Kidney (tissue), 14 donors: ENCODE measurements around the gene LRIT2. TPM values are rescaled to one million over a fixed set of nuclear protein-coding genes. Genes with fewer than 3 reads are reported as not detected.

Source experiments
- DNase-seq, 5 donors: peaks; one replicate each; pipeline ENCODE4 v3.0.0-alpha.2; 2013 to 2020
- FAIRE-seq: peaks from 2 replicates; lab custom pipeline; 2012; peaks lifted over from hg19 to GRCh38; lab: Jason Lieb, UNC
- H3K27ac ChIP-seq, 2 donors: one replicate each; pipeline ENCODE4 v1.7.0; 2013; ENCODE audit warnings: low read depth in 2 of 2, low read length in 2 of 2, inconsistent platforms in 1 of 2
- H3K27me3 ChIP-seq: one replicate; pipeline ENCODE4 v1.7.1; 2013; ENCODE audit warnings: low read length, inconsistent platforms; ENCODE audit not compliant: control insufficient read depth, insufficient read depth
- H3K36me3 ChIP-seq, 3 donors: one replicate each; pipeline versions ENCODE4 v1.7.0 to v1.7.1; 2013; ENCODE audit warnings: low read length in 3 of 3, control low read depth in 1 of 3, inconsistent platforms in 1 of 3; ENCODE audit not compliant: insufficient read depth in 3 of 3, control insufficient read depth in 2 of 3
- H3K4me1 ChIP-seq, 3 donors: one replicate each; pipeline versions ENCODE4 v1.7.0 to v1.7.1; 2013; ENCODE audit warnings: low read length in 3 of 3, inconsistent platforms in 1 of 3, low read depth in 1 of 3; ENCODE audit not compliant: control insufficient read depth in 2 of 3, insufficient read depth in 2 of 3
- H3K4me3 ChIP-seq, 3 donors: one replicate each; pipeline versions ENCODE4 v1.7.0 to v1.8.1; 2013; ENCODE audit warnings: low read length in 3 of 3, control low read depth in 1 of 3, inconsistent platforms in 1 of 3
- H3K9ac ChIP-seq, 3 donors: one replicate each; pipeline versions ENCODE4 v1.7.0 to v1.7.1; 2013; ENCODE audit warnings: low read length in 3 of 3, control low read depth in 1 of 3, inconsistent platforms in 1 of 3
- H3K9me3 ChIP-seq, 3 donors: one replicate each; pipeline versions ENCODE4 v1.7.0 to v1.7.1; 2013; ENCODE audit warnings: low read length in 3 of 3, control low read depth in 1 of 3, inconsistent platforms in 1 of 3; ENCODE audit not compliant: control insufficient read depth in 2 of 3, insufficient read depth in 1 of 3
- CTCF ChIP-seq: IDR thresholded peaks from 3 replicates; pipeline ENCODE4 v1.5.1; 2012; ENCODE audit warnings: mild to moderate bottlenecking, moderate library complexity, borderline replicate concordance; ENCODE audit not compliant: insufficient read depth; ENCODE audit errors: extremely low read depth
- intact Hi-C: fragments of 100-400 bp; cut with DNase I; formaldehyde crosslinking; loops from one replicate; pipeline ENCODE4 v1.11.1; 2022
- polyA plus RNA-seq: library from polyadenylated mRNA; stranded (reverse); fragments of 350-450 nt; fragmentation: Illumina TruSeq; extraction: RNeasy Lipid Tissue Mini Kit (QIAGEN cat#74804); gene quantifications from one replicate; pipeline ENCODE4 v1.2.3, GENCODE V29; 2014; ENCODE audit warnings: low read depth, low replicate concordance; ENCODE audit not compliant: insufficient read depth
- total RNA-seq: library from RNA; stranded (reverse); fragmentation: NEBNext Ultra II Directional; extraction: Animal tissue kit (Norgen Biotek cat#: 25700); gene quantifications from one replicate; pipeline ENCODE4 v1.2.1, GENCODE V29; 2021
- donor health status: control.
- donor health status: control.
- donor health status: control.
- donor health status: control.
- donor health status: control.
- donor health status: DM: yes; HTN: yes; CAD: no.
- donor health status: Normal renal cell carcinoma (clear cell type).

The LRIT2 gene
- total and polyA plus RNA-seq, 2 donors from 2014 or later, result not detected

GRCh38 chr10:84191106-84191505 lies 34.2 kb downstream of the LRIT2 start:
- H3K27me3 ChIP-seq, result peaks cover 17% of the 10 kb centered on the region
- no peaks in the 10 kb centered on the region for H3K36me3 ChIP-seq
- H3K4me1 ChIP-seq, result peaks cover 0 to 3% (median 0%) of the 10 kb centered on the region in 3 donors
- TF ChIP-seq CTCF, result no peak
- peaks cover 0 to 4% (median 0%) of the 10 kb centered on the region in 3 donors for H3K9me3 ChIP-seq
- intact Hi-C loops, result no loop called here
- no peak overlapping the region for H3K27ac ChIP-seq
- DNase-seq (no peak), FAIRE-seq (no peak)
- no peak overlapping the region for H3K9ac ChIP-seq
- no peak overlapping the region for H3K4me3 ChIP-seq

- no peak for TF ChIP-seq CTCF
- no peak for FAIRE-seq
- Histone ChIP-seq H3K9ac (no peak overlapping the region), H3K36me3 (no peaks in the 10 kb centered on the region), H3K4me3 (no peak overlapping the region), H3K4me1 (peaks cover 0 to 3% (median 0%) of the 10 kb centered on the region in 3 donors), H3K27ac (no peak overlapping the region), H3K9me3 (peaks cover 0 to 4% (median 0%) of the 10 kb centered on the region in 3 donors), H3K27me3 (peaks cover 14% of the 10 kb centered on the region)
- DNase-seq, result no peak
- intact Hi-C loops, result no loop called here
Observed at GRCh38 chr10:84190621-84191020, 34.7 kb downstream of the LRIT2 start.

- Histone ChIP-seq H3K27ac (no peak overlapping the region), H3K9ac (no peak overlapping the region), H3K27me3 (peaks cover 5% of the 10 kb centered on the region), H3K36me3 (no peaks in the 10 kb centered on the region), H3K4me1 (no peaks in the 10 kb centered on the region), H3K9me3 (peaks cover 0 to 4% (median 0%) of the 10 kb centered on the region in 3 donors), H3K4me3 (no peak overlapping the region)
- no peak for FAIRE-seq
- TF ChIP-seq CTCF, result no peak
- intact Hi-C loops, result no loop called here
- DNase-seq, result peak in 1 of 5 donors; percentile 10
Observed at GRCh38 chr10:84188815-84189214, 36.5 kb downstream of the LRIT2 start.
